Kidney tubule cell (primary cell): ENCODE results near the gene CAPS.

Source experiments
- DNase-seq: peaks from one replicate; pipeline ENCODE4 v3.0.0-alpha.2; 2018; ENCODE audit warnings: low spot score

The CAPS gene

GRCh38 chr19:5891938-5892771 lies 21.9 kb upstream of the CAPS start:
- peak; percentile 52 for DNase-seq

- no peak for DNase-seq
Observed at GRCh38 chr19:5892772-5893275, 21.2 kb upstream of the CAPS start.

GRCh38 chr19:5893296-5893903 lies 20.7 kb upstream of the CAPS start:
- no peak for DNase-seq

- DNase-seq: peak; percentile 51
Observed at GRCh38 chr19:5893907-5894703, 19.9 kb upstream of the CAPS start.

GRCh38 chr19:5894704-5895349 lies 19.2 kb upstream of the CAPS start:
- DNase-seq: no peak

GRCh38 chr19:5895409-5895808 lies 18.6 kb upstream of the CAPS start:
- no peak for DNase-seq

- DNase-seq: no peak
Observed at GRCh38 chr19:5895890-5896289, 18.2 kb upstream of the CAPS start.

GRCh38 chr19:5896365-5897076 lies 17.5 kb upstream of the CAPS start:
- no peak for DNase-seq

- DNase-seq: no peak
Observed at GRCh38 chr19:5897189-5897969, 16.7 kb upstream of the CAPS start.

GRCh38 chr19:5899728-5900526 lies 14.1 kb upstream of the CAPS start:
- DNase-seq: no peak

GRCh38 chr19:5900976-5901375 lies 13.1 kb upstream of the CAPS start:
- no peak for DNase-seq

GRCh38 chr19:5903056-5903623 lies 10.9 kb upstream of the CAPS start:
- DNase-seq: peak; percentile 36

GRCh38 chr19:5903624-5904351 lies 10.3 kb upstream of the CAPS start, which contains the start of gene NDUFA11:
Gene NDUFA11 (minus strand): TSS chr19:5903790. CDS start chr19:5903708, 82 bp downstream.
- DNase-seq: peak; percentile 95

GRCh38 chr19:5904352-5905113 lies 9.5 kb upstream of the CAPS start, which contains the start of gene VMAC:
Gene VMAC (plus strand): TSS chr19:5904872. CDS start chr19:5904891, 19 bp downstream.
- DNase-seq: peak; percentile 100

GRCh38 chr19:5905114-5905778 lies 8.8 kb upstream of the CAPS start:
- DNase-seq: no peak

- no peak for DNase-seq
Observed at GRCh38 chr19:5907241-5907640, 6.8 kb upstream of the CAPS start.

- no peak for DNase-seq
Observed at GRCh38 chr19:5908773-5909442, 5.1 kb upstream of the CAPS start.
